Ectodermal cell (in vitro differentiated cells): ENCODE measurements around the gene DACT2.
"Not testable (repeated sequence)": the region's sequence is repeated elsewhere in the genome, so short reads cannot be mapped to it uniquely, and the experiment has no call there.

Experiments
- H3K27ac ChIP-seq: 2 replicates; pipeline ENCODE4 v1.7.0; 2013; ENCODE audit warnings: mild to moderate bottlenecking, low read depth, low read length; ENCODE audit not compliant: insufficient read depth, poor library complexity, severe bottlenecking
- H3K27me3 ChIP-seq: 2 replicates; pipeline ENCODE4 v1.7.0; 2013; ENCODE audit warnings: mild to moderate bottlenecking, low read length; ENCODE audit not compliant: insufficient read depth, control insufficient read depth, poor library complexity, severe bottlenecking
- H3K36me3 ChIP-seq: one replicate; pipeline ENCODE4 v1.7.0; 2013; ENCODE audit warnings: low read length; ENCODE audit not compliant: control insufficient read depth, insufficient read depth
- H3K4me1 ChIP-seq: one replicate; pipeline ENCODE4 v1.7.0; 2013; ENCODE audit warnings: low read length; ENCODE audit not compliant: control insufficient read depth, insufficient read depth
- H3K4me3 ChIP-seq: 2 replicates; pipeline ENCODE4 v1.7.0; 2013; ENCODE audit warnings: low read depth, low read length, control low read depth; ENCODE audit not compliant: insufficient read depth
- H3K9me3 ChIP-seq: 2 replicates; pipeline ENCODE4 v1.7.0; 2013; ENCODE audit warnings: mild to moderate bottlenecking, low read length, moderate library complexity; ENCODE audit not compliant: control insufficient read depth
- WGBS, 2 experiments: methylation state at CpG; one replicate each; pipeline ENCODE4 v1.1.7; 2013; ENCODE audit warnings: missing lambda C conversion rate in 2 of 2; 5-methylcytosine and 5-hydroxymethylcytosine counted together

DACT2 gene

GRCh38 chr6:168282985-168283685, 36.4 kb downstream of the DACT2 start:
- no peaks in the 10 kb centered on the region for H3K27me3 ChIP-seq
- no peak overlapping the region for H3K27ac ChIP-seq
- H3K9me3 ChIP-seq: no peaks in the 10 kb centered on the region
- no peaks in the 10 kb centered on the region for H3K36me3 ChIP-seq
- H3K4me3 ChIP-seq: no peak overlapping the region
- 94% methylated on average over 20 of the region's 20 CpGs for WGBS, 2 experiments
- peaks cover 7% of the 10 kb centered on the region for H3K4me1 ChIP-seq

- Histone ChIP-seq H3K4me3 (no peak overlapping the region), H3K9me3 (no peaks in the 10 kb centered on the region), H3K36me3 (no peaks in the 10 kb centered on the region), H3K27me3 (no peaks in the 10 kb centered on the region), H3K4me1 (peaks cover 7% of the 10 kb centered on the region), H3K27ac (no peak overlapping the region)
- 84 to 88% methylated on average over 7 of the region's 7 CpGs for WGBS, 2 experiments
These were observed 37.8 kb downstream of the DACT2 start for GRCh38 chr6:168281826-168282225.

GRCh38 chr6:168281314-168281713, 38.3 kb downstream of the DACT2 start:
- H3K36me3 ChIP-seq, H3K4me3 ChIP-seq, H3K27me3 ChIP-seq, H3K27ac ChIP-seq, H3K4me1 ChIP-seq, H3K9me3 ChIP-seq: not testable (repeated sequence)
- 94 to 100% methylated on average over 2 of the region's 13 CpGs for WGBS, 2 experiments

- no peak overlapping the region for H3K27ac ChIP-seq
- no peaks in the 10 kb centered on the region for H3K9me3 ChIP-seq
- 86 to 90% methylated on average over 13 of the region's 13 CpGs for WGBS, 2 experiments
- H3K36me3 ChIP-seq: no peaks in the 10 kb centered on the region
- H3K4me3 ChIP-seq: no peak overlapping the region
- H3K27me3 ChIP-seq: no peaks in the 10 kb centered on the region
- H3K4me1 ChIP-seq: peaks cover 7% of the 10 kb centered on the region
These were observed 38.7 kb downstream of the DACT2 start for GRCh38 chr6:168280899-168281245.

- H3K4me1 ChIP-seq: peaks cover 7% of the 10 kb centered on the region
- 89 to 91% methylated on average over 19 to 21 of the region's 21 CpGs for WGBS, 2 experiments
- no peak overlapping the region for H3K27ac ChIP-seq
- no peak overlapping the region for H3K4me3 ChIP-seq
- H3K9me3 ChIP-seq: no peaks in the 10 kb centered on the region
- H3K36me3 ChIP-seq: no peaks in the 10 kb centered on the region
- no peaks in the 10 kb centered on the region for H3K27me3 ChIP-seq
These were observed 39.3 kb downstream of the DACT2 start for GRCh38 chr6:168280020-168280898.

- Histone ChIP-seq H3K4me3 (no peak overlapping the region), H3K27me3 (no peaks in the 10 kb centered on the region), H3K27ac (no peak overlapping the region), H3K9me3 (no peaks in the 10 kb centered on the region), H3K4me1 (peaks cover 7% of the 10 kb centered on the region), H3K36me3 (no peaks in the 10 kb centered on the region)
- 88 to 89% methylated on average over 21 of the region's 21 CpGs for WGBS, 2 experiments
These were observed 40.1 kb downstream of the DACT2 start for GRCh38 chr6:168279403-168279935.

GRCh38 chr6:168278904-168279303, 40.7 kb downstream of the DACT2 start:
- H3K27ac ChIP-seq: no peak overlapping the region
- WGBS, 2 experiments: 90 to 91% methylated on average over 15 of the region's 15 CpGs
- H3K4me1 ChIP-seq: peaks cover 7% of the 10 kb centered on the region
- no peaks in the 10 kb centered on the region for H3K36me3 ChIP-seq
- no peaks in the 10 kb centered on the region for H3K9me3 ChIP-seq
- no peaks in the 10 kb centered on the region for H3K27me3 ChIP-seq
- H3K4me3 ChIP-seq: no peak overlapping the region

- H3K4me3 ChIP-seq: no peak overlapping the region
- H3K36me3 ChIP-seq: no peaks in the 10 kb centered on the region
- no peaks in the 10 kb centered on the region for H3K9me3 ChIP-seq
- peaks cover 14% of the 10 kb centered on the region for H3K4me1 ChIP-seq
- 86 to 88% methylated on average over 14 of the region's 14 CpGs for WGBS, 2 experiments
- no peaks in the 10 kb centered on the region for H3K27me3 ChIP-seq
- H3K27ac ChIP-seq: no peak overlapping the region
These were observed 42.3 kb downstream of the DACT2 start for GRCh38 chr6:168277274-168277669.

- no peaks in the 10 kb centered on the region for H3K36me3 ChIP-seq
- 94% methylated on average over 32 of the region's 32 CpGs for WGBS, 2 experiments
- peaks cover 14% of the 10 kb centered on the region for H3K4me1 ChIP-seq
- H3K27ac ChIP-seq: no peak overlapping the region
- H3K4me3 ChIP-seq: no peak overlapping the region
- H3K9me3 ChIP-seq: no peaks in the 10 kb centered on the region
- H3K27me3 ChIP-seq: no peaks in the 10 kb centered on the region
These were observed 42.9 kb downstream of the DACT2 start for GRCh38 chr6:168276576-168277273.

- peaks cover 14% of the 10 kb centered on the region for H3K4me1 ChIP-seq
- H3K36me3 ChIP-seq: no peaks in the 10 kb centered on the region
- no peaks in the 10 kb centered on the region for H3K9me3 ChIP-seq
- no peak overlapping the region for H3K27ac ChIP-seq
- H3K4me3 ChIP-seq: no peak overlapping the region
- WGBS, 2 experiments: 75% methylated on average over 12 of the region's 12 CpGs
- H3K27me3 ChIP-seq: no peaks in the 10 kb centered on the region
These were observed 44.4 kb downstream of the DACT2 start for GRCh38 chr6:168275168-168275567.
